Stimulated activated CD8-positive, alpha-beta memory T cell treated with anti-CD3 and anti-CD28 coated beads, Interleukin-4, amount 100 ng/mL, for 4 hours (primary cell): ENCODE data around the gene CCR3.

Experiments
- DNase-seq, 2 donors: peaks; one replicate each; pipeline ENCODE4 v3.0.0-alpha.2; 2020; ENCODE audit warnings: low read depth in 2 of 2, low spot score in 1 of 2

CCR3 gene

DNA sequence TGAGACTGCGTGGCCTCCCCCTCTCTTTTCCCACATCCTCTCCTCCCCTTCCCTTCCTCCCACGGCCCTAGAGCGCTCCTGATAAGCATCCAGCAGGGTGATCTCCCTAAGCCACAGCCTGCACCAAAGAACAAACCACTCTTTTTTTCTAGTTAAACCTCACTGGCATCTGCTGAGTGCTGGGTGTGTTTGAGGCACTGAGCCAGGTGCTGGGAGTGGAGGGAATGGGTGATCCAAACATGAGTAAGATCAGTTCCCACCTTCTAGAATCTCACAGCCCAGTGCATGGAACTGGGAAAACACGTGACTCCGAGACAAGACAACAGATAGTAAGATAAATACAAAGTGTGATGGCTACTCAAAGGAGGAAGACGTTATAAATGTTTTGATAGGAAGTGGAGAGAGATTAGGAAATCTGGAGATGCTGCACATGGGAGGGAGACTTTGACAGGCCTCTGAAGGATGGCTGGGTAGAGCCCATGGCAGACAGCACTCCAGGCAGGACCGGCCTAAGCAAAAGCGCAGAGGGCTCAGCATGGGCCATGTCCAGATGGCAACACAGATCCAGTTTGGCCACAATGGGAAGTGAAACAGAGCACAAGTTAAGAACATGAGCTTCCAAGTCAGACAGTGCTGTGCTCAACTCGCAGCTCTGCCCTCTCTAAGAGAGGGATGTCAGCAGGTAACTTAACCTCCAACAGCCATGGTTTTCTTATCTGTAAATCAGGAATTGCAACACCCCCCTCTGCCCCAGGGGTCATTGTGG is 55.6 kb downstream of the CCR3 start:
- no peak for DNase-seq

DNA sequence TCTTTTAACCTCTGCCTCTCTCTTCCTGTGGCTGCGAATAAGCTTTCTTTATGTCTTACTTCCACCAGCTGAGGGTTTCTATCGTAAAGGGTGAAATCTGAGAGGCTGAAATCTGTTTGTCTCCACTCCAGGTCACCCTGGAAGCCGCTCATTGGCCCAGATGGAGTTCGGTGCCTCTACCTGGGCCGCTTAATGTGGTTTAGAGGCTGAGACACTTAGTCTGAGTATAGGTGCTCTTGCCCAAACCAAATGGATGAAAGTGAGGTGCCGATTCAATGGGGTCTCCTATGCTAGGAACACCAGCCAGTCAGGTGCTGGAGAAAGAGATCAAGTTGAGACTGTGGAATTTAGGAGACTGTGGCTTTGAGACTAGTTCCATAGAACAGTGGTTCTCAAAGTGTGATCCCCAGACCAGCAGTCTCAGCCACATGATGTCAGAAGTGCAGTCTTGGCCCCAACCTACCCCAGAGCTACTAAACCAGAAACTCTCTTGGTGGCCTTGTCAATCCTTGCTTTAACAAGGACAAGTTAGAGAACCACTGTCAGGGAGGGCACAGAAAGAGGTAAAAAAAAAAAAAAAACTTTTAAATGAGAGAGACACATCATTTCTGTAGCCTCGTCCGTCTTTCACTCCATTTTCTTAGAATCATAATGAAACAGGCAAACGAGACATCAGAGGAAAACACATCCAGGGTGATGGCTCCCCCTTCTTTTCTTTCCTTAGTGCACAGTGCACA is 56.8 kb downstream of the CCR3 start:
- DNase-seq: no peak

DNA sequence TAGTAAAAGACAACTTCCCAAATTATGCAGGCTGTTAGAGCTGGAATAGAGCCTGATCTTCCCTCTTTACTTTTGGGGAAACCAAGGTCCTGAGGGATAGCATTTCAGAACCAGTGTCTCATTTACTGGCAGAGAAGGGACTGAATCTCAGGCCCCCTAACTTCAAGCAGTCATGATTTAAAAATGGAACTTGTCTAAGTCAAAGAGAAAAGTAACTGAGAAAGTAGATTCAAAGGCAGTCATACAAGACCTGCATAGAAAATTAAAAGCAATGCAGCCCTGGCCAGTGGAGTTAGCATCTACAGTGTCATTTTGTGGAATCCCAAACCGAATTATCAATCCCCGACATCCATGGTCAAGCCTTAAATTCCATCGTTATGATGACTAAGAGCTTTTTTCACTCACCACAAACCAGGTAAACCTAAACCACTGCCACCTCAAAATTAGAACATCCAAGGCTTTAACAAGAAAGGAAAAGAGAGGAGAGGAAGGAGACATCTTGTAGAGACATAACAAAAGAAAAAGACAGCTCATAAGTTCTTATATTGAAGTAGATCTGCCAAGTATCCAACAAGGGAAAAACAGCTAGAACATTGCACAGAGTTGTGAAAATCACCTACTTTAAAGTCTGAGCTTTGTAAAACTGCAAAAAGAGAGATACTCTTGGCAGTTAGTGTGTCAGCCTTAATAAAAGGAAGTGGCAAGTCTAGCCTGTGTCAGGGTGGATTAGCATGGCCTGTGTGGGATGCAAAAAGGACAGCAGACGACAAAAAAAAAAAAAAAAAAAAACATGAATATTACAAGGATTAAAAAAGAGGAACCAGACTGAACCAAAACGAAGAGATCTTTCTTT is 57.6 kb downstream of the CCR3 start:
- no peak for DNase-seq

DNA sequence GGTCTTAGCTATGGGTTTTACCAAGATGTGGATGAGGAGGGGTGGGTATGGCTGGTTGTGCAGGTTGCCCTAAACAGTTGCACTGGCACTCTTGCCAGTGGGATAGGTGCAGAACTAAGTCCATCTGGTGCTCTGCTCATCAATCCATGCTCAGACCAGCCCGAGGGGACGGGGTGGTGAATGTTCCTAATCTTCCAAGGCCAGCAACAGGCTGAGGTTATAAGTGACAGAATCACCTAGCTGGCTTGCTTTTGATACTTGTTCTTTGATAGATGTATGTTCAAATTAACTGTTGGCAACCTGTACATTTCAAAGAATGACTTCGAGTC is 58.2 kb downstream of the CCR3 start:
- no peak for DNase-seq

DNA sequence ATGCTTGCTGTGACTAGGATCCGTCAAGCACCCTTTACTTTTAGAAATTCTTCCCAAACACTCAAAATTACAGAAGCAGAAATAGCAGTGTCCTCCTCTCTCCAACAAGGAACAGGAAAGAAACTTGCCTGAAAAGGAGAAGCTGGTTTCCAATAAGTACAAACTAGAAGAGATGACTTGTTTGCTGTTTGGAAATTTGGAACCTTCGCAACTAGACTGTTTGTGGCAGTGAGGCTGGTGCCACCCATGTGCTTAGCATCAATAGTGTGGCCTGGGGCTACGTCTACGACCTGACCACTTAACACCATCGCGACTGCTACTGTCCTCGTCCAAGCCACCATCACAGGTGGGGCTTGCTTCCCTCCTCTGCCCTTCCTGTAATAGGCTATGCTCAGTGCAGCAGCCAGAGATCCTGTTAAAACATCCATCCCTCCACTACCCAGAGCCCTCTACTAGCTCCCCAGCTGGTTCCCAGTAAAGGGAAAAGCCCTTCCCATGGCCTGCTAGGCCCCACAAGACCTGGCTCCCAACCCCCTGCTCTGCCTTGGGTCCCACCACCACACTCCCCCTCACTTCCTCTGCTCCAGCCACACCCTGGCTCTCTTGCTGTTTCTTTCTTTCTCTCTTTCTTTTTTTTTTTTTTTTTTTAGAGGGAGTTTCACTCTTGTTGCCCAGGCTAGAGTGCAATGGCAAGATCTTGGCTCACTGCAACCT is 59.0 kb downstream of the CCR3 start:
- no peak for DNase-seq

DNA sequence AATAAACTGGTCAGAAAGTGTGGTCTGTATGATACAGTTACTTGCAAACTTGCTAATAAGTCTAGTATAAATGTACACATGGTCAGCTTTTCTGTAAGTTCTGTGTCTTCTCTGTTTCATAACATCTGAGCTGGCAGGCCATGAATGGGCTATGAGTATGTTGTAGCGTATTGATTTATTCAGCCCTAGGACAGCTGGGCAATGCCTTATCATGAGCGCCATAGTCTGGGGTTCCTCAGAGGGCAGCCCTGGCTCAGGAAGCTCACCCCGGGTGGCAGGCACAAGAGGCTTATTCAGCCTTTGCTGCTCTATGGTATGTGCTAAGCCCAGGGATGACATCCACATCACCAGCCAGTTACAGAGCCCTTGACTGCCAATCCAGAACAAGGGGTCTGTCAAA is 61.0 kb downstream of the CCR3 start:
- no peak for DNase-seq

DNA sequence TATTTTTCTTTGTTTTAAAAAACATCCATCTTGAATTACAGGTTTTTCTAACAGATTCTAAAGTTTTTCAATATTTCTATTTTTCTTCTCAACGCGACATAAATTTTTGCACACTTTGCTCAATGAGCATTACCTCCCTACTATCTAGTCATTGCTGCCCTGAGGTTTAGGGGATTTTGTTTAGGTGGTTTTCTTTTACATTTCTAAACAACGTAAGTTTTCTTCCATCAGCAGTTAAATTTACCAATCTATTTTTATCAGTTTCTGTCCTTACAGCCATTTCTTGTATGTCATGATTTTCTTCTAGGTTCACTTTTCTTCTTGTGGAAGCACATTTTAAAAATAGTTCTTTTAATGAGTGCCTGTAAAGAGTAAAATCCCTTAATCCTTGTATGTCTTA is 62.5 kb downstream of the CCR3 start:
- no peak for DNase-seq

DNA sequence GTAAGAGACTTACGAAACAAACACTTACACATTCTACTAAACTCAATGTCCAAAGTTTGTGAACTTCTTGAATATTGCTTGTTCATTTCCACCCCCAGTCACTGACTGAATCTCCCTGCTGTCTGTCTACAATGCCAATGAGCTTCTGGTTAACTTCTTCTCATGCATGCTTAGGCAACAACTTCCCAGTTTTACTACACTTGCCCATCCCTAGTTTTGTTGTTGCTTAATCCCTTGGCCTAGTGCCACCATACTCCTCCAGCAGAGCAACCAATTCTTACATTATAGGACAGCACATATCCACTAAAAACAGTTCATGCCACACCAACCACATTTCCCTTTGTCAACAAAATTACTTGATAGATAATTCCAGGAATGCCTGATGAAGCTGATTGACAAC is 70.7 kb downstream of the CCR3 start:
- no peak for DNase-seq

DNA sequence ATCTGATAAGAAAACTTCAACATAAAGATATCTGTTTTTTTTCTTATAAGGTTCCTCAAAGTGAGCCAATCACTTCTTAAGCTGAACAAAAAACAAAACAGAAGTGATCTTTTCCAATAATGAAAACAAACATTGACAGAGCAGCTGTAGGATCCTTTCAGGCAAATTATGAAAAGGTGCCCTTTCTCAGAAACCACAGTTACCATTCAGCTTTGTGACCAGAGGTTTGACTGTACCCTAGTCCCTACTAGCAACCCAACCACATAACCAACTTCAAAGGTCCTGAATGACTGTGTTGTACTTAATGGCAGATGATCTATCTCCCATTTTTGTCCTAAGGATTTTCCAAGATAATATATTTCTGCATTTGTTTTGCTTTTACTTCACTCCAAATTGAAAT is 72.3 kb downstream of the CCR3 start:
- DNase-seq: no peak

DNA sequence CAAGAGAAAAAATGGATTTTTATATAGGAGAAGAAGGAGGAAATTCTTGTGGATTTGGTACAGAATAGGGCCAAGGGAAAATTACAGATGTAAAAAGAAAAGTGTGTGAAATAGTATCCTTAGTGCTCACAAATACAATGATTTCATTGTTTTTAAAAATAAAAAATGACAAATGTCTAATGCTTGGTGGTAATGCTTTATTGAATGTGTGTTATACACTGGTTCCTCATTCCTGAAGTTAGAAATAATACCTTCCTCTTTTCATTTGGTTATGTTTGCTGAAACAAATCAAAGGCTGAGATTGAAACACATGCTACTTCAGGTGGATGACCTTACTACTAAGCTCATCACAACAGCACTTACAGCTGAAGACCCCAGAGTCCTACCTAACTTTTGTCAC is 73.9 kb downstream of the CCR3 start:
- DNase-seq: no peak
